GM23248 (cell line): ENCODE results near the gene KRTAP19-7.

ENCODE experiments used
- EZH2 ChIP-seq: fragments of 200-600 bp; sonication (generic); IDR thresholded peaks from 2 replicates; pipeline ENCODE4 v1.6.1; 2018; ENCODE audit warnings: antibody characterized with exemption, mild to moderate bottlenecking; ENCODE audit not compliant: insufficient read depth, poor library complexity, severe bottlenecking
- EZH2phosphoT487 ChIP-seq: fragments of 200-600 bp; sonication (generic); IDR thresholded peaks from 2 replicates; pipeline ENCODE4 v1.6.1; 2018; ENCODE audit warnings: antibody characterized with exemption, moderate library complexity, mild to moderate bottlenecking, low read depth; ENCODE audit not compliant: insufficient read depth

- TF ChIP-seq EZH2 (no peak), EZH2phosphoT487 (no peak)
These were observed 21.8 kb upstream of the KRTAP19-7 start for GRCh38 chr21:30582870-30583269.
